Putamen (tissue), 1 donor: ENCODE results near the gene KRT36.

ENCODE experiments used
- DNase-seq: peaks from one replicate; pipeline ENCODE4 v3.0.0-alpha.2; 2016; ENCODE audit warnings: low spot score

Gene KRT36

DNA sequence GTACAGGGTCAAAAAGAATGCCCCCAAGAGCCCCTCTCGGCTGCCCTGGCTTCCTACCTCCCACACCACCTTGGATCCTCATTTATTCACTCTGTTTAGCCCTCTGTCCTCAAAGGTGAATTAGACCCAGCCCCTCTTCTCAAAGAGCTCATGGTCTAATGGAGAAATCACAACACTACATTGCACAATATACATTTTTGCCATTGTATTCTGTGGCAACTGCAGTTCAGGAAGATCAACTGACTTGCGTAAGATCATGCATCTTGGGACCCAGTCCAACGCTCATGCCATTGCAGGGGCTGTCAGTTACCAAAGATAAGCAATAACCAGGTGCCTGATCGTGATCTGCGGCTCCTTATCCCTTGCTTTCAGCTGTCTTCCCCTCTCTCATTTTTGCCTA is 50.3 kb downstream of the KRT36 start:
- DNase-seq, result no peak

DNA sequence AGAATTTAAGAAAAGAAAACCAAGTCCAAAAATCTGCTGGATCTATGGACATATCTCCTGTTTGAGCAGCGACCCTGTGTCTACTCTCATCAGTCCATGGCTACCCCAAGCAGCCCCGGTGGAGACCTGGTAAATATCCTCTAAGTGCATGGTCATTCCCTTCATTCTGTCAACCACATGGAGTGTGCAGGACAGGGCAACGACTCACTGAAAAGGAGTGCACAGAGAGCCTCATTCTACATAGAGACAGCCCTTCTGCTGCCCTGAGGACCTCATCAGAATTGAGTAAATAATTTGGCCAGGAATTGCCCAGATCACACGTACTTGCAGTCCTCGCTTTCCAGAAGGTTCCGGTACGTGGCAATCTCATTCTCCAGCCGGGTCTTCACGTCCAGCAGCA is 51.9 kb downstream of the KRT36 start:
- DNase-seq, result no peak

GRCh38 chr17:41437254-41437653 is 52.5 kb downstream of the KRT36 start:
- no peak for DNase-seq
